Fibroblast of the aortic adventitia (primary cell): ENCODE measurements around the gene DUOXA1. TPM values are rescaled to one million over a fixed set of nuclear protein-coding genes. Genes with fewer than 3 reads are reported as not detected.

ENCODE experiments used
- DNase-seq: peaks from one replicate; pipeline ENCODE4 v3.0.0-alpha.2; 2010; ENCODE audit warnings: low read depth
- H3K4me3 ChIP-seq: 2 replicates; pipeline ENCODE4 v1.5.1; 2011; ENCODE audit warnings: low read depth, mild to moderate bottlenecking, control low read depth, low read length, moderate library complexity
- total RNA-seq: library from RNA; depleted of rRNA; stranded (reverse); fragments of >200 nt; gene quantifications from 2 replicates; pipeline ENCODE4 v1.2.3, GENCODE V29; 2012; ENCODE audit warnings: low replicate concordance
- TF ChIP-seq, protein P1 (sequence below): IDR thresholded peaks from 2 replicates; pipeline ENCODE4 v1.5.1; 2011; ENCODE audit warnings: mild to moderate bottlenecking, low read length, control low read depth, inconsistent platforms; ENCODE audit not compliant: insufficient read depth

DUOXA1 gene
- total RNA-seq, 1 donor: 0.36 TPM

- no peak for DNase-seq
- no peak overlapping the region for H3K4me3 ChIP-seq
- TF ChIP-seq, protein P1, sequence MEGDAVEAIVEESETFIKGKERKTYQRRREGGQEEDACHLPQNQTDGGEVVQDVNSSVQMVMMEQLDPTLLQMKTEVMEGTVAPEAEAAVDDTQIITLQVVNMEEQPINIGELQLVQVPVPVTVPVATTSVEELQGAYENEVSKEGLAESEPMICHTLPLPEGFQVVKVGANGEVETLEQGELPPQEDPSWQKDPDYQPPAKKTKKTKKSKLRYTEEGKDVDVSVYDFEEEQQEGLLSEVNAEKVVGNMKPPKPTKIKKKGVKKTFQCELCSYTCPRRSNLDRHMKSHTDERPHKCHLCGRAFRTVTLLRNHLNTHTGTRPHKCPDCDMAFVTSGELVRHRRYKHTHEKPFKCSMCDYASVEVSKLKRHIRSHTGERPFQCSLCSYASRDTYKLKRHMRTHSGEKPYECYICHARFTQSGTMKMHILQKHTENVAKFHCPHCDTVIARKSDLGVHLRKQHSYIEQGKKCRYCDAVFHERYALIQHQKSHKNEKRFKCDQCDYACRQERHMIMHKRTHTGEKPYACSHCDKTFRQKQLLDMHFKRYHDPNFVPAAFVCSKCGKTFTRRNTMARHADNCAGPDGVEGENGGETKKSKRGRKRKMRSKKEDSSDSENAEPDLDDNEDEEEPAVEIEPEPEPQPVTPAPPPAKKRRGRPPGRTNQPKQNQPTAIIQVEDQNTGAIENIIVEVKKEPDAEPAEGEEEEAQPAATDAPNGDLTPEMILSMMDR: no peak
Observed at GRCh38 chr15:45097466-45097865, 32.2 kb downstream of the DUOXA1 start.

GRCh38 chr15:45095661-45096060 is 34.0 kb downstream of the DUOXA1 start:
- TF ChIP-seq, protein P1: no peak
- H3K4me3 ChIP-seq: no peak overlapping the region
- DNase-seq: no peak

DNA sequence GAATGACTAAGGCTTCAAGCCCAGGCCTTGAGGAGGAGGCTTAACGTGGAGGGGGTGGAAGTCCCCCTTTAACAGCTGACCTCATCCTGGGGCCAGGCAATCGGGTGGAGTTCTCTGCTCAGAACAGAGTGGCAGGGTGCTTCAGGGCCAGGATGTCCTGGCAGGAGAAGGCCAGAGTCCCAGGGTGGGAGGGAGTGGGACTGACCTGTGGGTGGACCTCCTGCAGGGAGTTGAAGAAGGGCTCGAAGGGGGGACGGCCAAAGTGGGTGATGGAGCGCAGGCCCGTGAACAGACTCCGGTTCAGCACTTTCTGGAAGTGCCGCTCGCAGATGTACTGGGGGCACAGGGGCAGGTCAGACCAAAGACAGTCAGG is 35.3 kb downstream of the DUOXA1 start:
- TF ChIP-seq, protein P1: no peak
- no peak for DNase-seq
- H3K4me3 ChIP-seq: no peak overlapping the region

GRCh38 chr15:45093622-45094357 is 35.9 kb downstream of the DUOXA1 start:
- TF ChIP-seq, protein P1: no peak
- no peak for DNase-seq
- H3K4me3 ChIP-seq: no peak overlapping the region

DNA sequence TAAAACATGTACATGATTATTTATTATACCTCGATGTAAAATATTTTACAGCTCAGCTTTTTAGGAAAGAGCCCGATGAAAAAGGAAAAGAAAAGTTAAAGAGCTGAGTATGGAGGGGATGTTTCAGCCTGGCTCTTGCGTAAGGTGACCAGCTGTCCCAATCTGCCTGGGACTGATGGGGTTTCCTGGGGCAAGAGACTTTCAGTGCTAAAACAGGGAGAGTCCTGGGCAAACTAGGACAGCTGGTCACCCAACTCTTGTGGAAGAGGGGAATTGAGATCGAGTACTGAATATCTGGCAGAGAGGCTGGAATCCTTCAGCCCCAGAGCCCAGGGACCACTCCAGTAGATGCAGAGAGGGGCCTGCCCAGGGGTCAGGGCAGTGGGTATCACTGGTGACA is 36.7 kb downstream of the DUOXA1 start:
- H3K4me3 ChIP-seq: no peak overlapping the region
- TF ChIP-seq, protein P1: no peak
- DNase-seq: no peak

GRCh38 chr15:45091576-45091975 is 38.1 kb downstream of the DUOXA1 start:
- TF ChIP-seq, protein P1: no peak
- no peak overlapping the region for H3K4me3 ChIP-seq
- DNase-seq: no peak

DNA sequence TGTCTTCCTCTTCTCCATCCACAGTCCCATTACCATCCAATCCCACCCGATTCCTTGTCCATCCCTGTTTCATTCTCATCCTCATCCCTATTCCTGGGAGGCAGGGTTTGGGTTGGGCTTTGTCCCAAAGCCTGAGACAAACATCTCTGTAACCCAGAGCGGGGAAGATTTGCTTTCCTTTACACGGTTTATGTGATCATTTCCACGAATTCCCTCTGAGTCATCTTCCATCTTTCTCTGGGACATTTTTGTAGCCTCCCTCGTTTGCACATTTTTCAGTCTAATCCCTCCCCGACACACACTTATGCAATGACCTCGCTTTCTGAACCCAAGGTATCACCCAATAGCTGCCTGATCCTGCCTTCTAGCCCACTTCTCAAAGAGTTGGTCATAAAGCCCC is 38.5 kb downstream of the DUOXA1 start:
- no peak overlapping the region for H3K4me3 ChIP-seq
- TF ChIP-seq, protein P1: no peak
- DNase-seq: peak; percentile 46
